Aorta (tissue), 5 donors: ENCODE data around the gene IFNA5. TPM values are rescaled to one million over a fixed set of nuclear protein-coding genes. Genes with fewer than 3 reads are reported as not detected.

Source experiments
- ATAC-seq: fragments of 200-7000 bp; cut with Tn5 transposase; one replicate; pipeline ENCODE4 v1.9.1; 2022; ENCODE audit warnings: moderate library complexity; ENCODE audit not compliant: low FRiP score
- DNase-seq, 2 donors: peaks; one replicate each; pipeline ENCODE4 v3.0.0-alpha.2; 2020
- H3K27ac ChIP-seq, 2 donors: one replicate each; pipeline ENCODE4 v1.5.1; 2013; ENCODE audit warnings: low read length in 2 of 2, mild to moderate bottlenecking in 2 of 2, moderate library complexity in 2 of 2, control low read depth in 1 of 2, inconsistent platforms in 1 of 2, low read depth in 1 of 2
- H3K27me3 ChIP-seq, 2 donors: one replicate each; pipeline ENCODE4 v1.6.1; 2013; ENCODE audit warnings: control low read depth in 1 of 2, low read length in 1 of 2, mild to moderate bottlenecking in 1 of 2, moderate library complexity in 1 of 2; ENCODE audit not compliant: insufficient read depth in 2 of 2, control insufficient read depth in 1 of 2
- H3K36me3 ChIP-seq, 2 donors: one replicate each; pipeline ENCODE4 v1.6.1; 2013; ENCODE audit warnings: control low read depth in 1 of 2, low read length in 1 of 2, mild to moderate bottlenecking in 1 of 2; ENCODE audit not compliant: insufficient read depth in 2 of 2, control insufficient read depth in 1 of 2
- H3K4me1 ChIP-seq, 2 donors: one replicate each; pipeline ENCODE4 v1.6.1; 2013; ENCODE audit warnings: low read length in 2 of 2, control low read depth in 1 of 2, mild to moderate bottlenecking in 1 of 2, moderate library complexity in 1 of 2; ENCODE audit not compliant: insufficient read depth in 2 of 2, control insufficient read depth in 1 of 2
- H3K4me3 ChIP-seq, 2 donors: one replicate each; pipeline ENCODE4 v1.5.1; 2013; ENCODE audit warnings: low read length in 2 of 2, control low read depth in 1 of 2, mild to moderate bottlenecking in 1 of 2
- H3K9me3 ChIP-seq: one replicate; pipeline ENCODE4 v1.6.1; 2013; ENCODE audit warnings: mild to moderate bottlenecking, low read length; ENCODE audit not compliant: control insufficient read depth
- WGBS, 2 donors: extraction: QIAGEN DNeasy Blood & Tissue Kit; methylation state at CpG; one replicate each; pipeline ENCODE4 v1.1.7; 2013; 5-methylcytosine and 5-hydroxymethylcytosine counted together
- intact Hi-C, 2 donors: fragments of 100-400 bp; cut with DNase I; formaldehyde crosslinking; loops; one replicate each; pipeline versions ENCODE4 v1.14.2 to v1.15.0; 2022
- long read RNA-seq, 2 donors: library from polyadenylated mRNA; unstranded; transcript quantifications; one replicate each; pipeline ENCODE4 v2.0.0, GENCODE V29; 2020 to 2021
- polyA plus RNA-seq, 2 donors: library from polyadenylated mRNA; stranded (reverse); fragments of 200-250 nt; gene quantifications; one replicate each; pipeline ENCODE4 v1.2.3, GENCODE V29; 2013
- total RNA-seq, 2 donors: library from RNA; stranded (reverse); fragmentation: NEBNext Ultra II Directional; extraction: Animal tissue kit (Norgen Biotek cat#: 25700); gene quantifications; one replicate each; pipeline ENCODE4 v1.2.1, GENCODE V29; 2021
- donor health status: healthy with polysubstance abuse.
- donor health status: Bipolar disorder and iron deficiency.
- donor health status: DM: no; HTN: no; CAD: no.
- donor health status: DM: no; HTN: no; CAD: no.
- donor health status: DM: yes; HTN: yes; CAD: no.

Gene IFNA5
- total RNA-seq (under 1 TPM; 0.39 to 0.84 TPM), polyA plus RNA-seq (under 1 TPM in 1 of 2 donors, not detected in 1; 0.20 TPM)
- long read RNA-seq, donor 1, result 0 reads
- long read RNA-seq, donor 2, result 0 reads

DNA sequence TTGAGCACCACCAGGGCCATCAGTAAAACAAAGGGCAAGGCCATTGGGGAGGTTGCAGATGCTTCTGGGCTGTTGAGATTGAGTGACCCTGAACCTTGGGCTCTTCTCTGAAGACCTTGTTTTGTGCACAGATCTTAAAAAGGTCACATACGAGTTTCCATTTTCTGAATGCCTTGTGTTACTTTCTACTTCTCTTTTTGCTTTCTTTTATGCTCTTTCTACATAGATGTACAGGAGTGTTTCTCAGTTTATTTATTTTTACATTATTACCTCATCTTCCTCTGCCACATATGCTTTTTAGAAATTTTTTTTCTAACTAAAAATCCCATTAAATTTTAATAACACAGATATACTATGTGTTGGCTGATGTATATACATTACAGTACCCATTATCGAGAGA lies at the start of gene IFNA5:
TSS of gene IFNA5 (minus strand) at position 101 of the 400 bp plus-strand sequence. CDS start at position 44, 57 bp downstream.
- no peaks in the 10 kb centered on the region for H3K36me3 ChIP-seq
- intact Hi-C loops, result no loop called here
- peaks cover 2% of the 10 kb centered on the region for H3K9me3 ChIP-seq
- no peaks in the 10 kb centered on the region for H3K27me3 ChIP-seq
- WGBS, 2 donors, result 84 to 89% methylated on average over 2 of the region's 2 CpGs
- no peaks in the 10 kb centered on the region for H3K4me1 ChIP-seq
- no peak within 1 kb of the TSS for H3K27ac ChIP-seq
- ATAC-seq, result no peak
- no peak within 1 kb of the TSS for H3K4me3 ChIP-seq
- no peak for DNase-seq

DNA sequence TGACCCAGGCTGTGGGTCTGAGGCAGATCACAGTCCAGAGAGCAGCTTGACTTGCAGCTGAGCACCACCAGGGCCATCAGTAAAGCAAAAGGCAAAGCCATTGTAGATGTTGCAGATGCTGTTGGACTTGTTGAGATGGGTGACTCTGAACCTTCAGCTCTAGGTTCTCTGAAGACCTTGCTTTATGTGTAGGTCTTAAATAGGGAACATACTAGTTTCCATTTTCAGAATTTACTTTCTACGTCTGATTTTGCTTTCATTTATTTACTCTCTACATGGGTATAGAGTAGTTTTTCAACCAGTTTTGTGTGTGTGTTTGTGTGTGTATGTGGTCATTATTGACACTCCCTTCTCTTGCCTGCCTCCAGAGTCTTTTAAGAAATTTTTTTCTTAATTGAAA lies 45.7 kb upstream of the IFNA5 start, which contains the start of gene IFNA6:
TSS of gene IFNA6 (minus strand) at position 101 of the 400 bp plus-strand sequence. CDS start at position 101, 0 bp downstream.
- ATAC-seq (no peak), DNase-seq (no peak)
- Histone ChIP-seq H3K9me3 (no peaks in the 10 kb centered on the region), H3K27ac (no peak within 1 kb of the TSS), H3K4me3 (no peak within 1 kb of the TSS), H3K27me3 (no peaks in the 10 kb centered on the region), H3K36me3 (no peaks in the 10 kb centered on the region), H3K4me1 (no peaks in the 10 kb centered on the region)
- WGBS, 2 donors, result 57 to 84% methylated on average over 1 of the region's 1 CpG
- intact Hi-C loops, result no loop called here

GRCh38 chr9:21348430-21348970 lies 43.4 kb upstream of the IFNA5 start:
- no peak for ATAC-seq
- intact Hi-C loops, result loop anchor here in 1 of 2 donors (5.0 kb wide), 1 partner anchor 44 kb away; no protein-coding TSS in a partner anchor
- H3K9me3 ChIP-seq, result no peaks in the 10 kb centered on the region
- H3K4me1 ChIP-seq, result no peaks in the 10 kb centered on the region
- H3K27ac ChIP-seq, result no peak overlapping the region
- no peak overlapping the region for H3K4me3 ChIP-seq
- H3K27me3 ChIP-seq, result no peaks in the 10 kb centered on the region
- DNase-seq, result no peak
- 69 to 77% methylated on average over 3 of the region's 3 CpGs for WGBS, 2 donors
- no peaks in the 10 kb centered on the region for H3K36me3 ChIP-seq

GRCh38 chr9:21340735-21341134 lies 35.6 kb upstream of the IFNA5 start:
- intact Hi-C loops, result no loop called here
- no peaks in the 10 kb centered on the region for H3K36me3 ChIP-seq
- no peaks in the 10 kb centered on the region for H3K4me1 ChIP-seq
- H3K27ac ChIP-seq, result no peak overlapping the region
- 85 to 86% methylated on average over 4 of the region's 4 CpGs for WGBS, 2 donors
- DNase-seq, result no peak
- H3K9me3 ChIP-seq, result no peaks in the 10 kb centered on the region
- no peaks in the 10 kb centered on the region for H3K27me3 ChIP-seq
- H3K4me3 ChIP-seq, result no peak overlapping the region
- no peak for ATAC-seq

GRCh38 chr9:21336457-21336856 lies 31.3 kb upstream of the IFNA5 start:
- no peaks in the 10 kb centered on the region for H3K27me3 ChIP-seq
- ATAC-seq, result no peak
- no peak overlapping the region for H3K4me3 ChIP-seq
- H3K36me3 ChIP-seq, result no peaks in the 10 kb centered on the region
- H3K27ac ChIP-seq, result no peak overlapping the region
- DNase-seq, result no peak
- H3K4me1 ChIP-seq, result peaks cover 6 to 16% of the 10 kb centered on the region in 2 donors
- no peaks in the 10 kb centered on the region for H3K9me3 ChIP-seq
- intact Hi-C loops, result no loop called here

DNA sequence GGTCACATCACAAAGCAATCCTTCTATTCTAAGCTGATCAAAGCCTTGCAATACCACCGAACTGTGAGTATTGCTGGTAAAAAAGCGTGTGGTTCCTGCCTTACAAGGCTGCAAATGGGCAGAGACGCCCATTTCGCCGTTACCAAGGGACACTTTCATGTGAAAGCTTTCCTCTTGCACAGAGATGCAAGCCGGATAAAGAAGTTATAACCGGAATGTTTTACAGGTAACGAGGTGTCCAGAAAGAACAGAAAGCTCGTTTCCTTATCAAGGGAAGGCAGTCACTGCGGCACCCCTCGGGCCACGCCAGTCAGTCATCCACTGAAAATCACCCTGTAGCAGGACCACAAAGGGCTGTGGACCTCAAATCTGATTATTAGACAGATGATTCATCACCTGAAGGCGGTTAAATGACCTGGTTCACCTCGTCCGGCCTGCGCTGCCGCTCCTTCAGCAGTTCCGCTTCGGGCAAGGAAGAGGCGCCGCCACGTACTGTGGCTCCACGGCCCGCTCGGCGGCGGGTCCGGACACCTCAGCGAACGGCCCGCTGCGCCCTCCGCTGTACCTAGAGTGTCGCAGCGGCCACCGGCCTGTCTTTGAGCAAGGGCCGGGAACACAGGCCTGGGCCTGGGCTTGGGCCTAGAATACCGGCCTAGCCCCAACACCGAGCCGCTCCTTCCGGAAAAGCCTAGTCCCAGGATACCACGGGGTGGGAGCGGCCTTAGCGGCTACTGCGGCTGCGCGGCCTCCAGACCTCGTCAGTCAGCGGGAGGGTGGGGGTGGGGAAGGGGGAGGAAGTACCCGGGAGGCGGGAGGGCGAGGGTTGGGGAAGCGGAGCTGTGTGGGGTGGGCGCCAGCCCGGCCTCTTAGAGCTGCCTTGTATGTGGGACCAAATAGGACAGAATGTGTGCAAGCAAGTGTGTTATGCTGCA lies 29.9 kb upstream of the IFNA5 start, which contains the start of gene KLHL9:
TSS of gene KLHL9 (minus strand) at position 704 of the 932 bp plus-strand sequence. CDS start at position 159, 545 bp downstream.
- peak within 1 kb of the TSS; percentile 83 to 98 for H3K4me3 ChIP-seq
- intact Hi-C loops, result loop anchor here (5.0 kb wide), 2 partner anchors 62 to 467 kb away; partner anchors contain the start of gene MTAP (in 2 of the 2)
- peak within 1 kb of the TSS; percentile 51 to 78 for H3K27ac ChIP-seq
- H3K36me3 ChIP-seq, result no peaks in the 10 kb centered on the region
- peaks cover 6 to 16% of the 10 kb centered on the region in 2 donors for H3K4me1 ChIP-seq
- WGBS, 2 donors, result 0% methylated on average over 55 of the region's 55 CpGs
- ATAC-seq, result peak; percentile 99
- peak; percentile 96 to 97 for DNase-seq
- no peaks in the 10 kb centered on the region for H3K9me3 ChIP-seq
- H3K27me3 ChIP-seq, result no peaks in the 10 kb centered on the region

DNA sequence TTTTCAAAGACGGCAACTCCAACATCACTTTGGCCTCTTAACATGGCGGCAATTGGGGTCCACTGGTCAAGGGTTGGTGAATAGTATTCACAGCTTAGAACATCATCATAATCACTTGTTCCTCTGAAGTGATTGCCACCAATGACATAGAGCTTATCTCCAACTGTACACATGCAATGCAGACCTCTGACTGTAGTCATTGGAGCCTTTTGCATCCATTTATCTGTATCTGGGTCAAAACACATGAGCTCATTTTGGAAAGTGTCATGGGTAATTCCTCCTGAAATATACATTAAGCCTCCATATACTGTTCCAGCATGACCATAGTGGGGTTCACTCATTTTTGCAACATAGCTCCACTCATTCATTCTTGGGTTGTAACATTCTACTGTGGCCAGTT lies 28.1 kb upstream of the IFNA5 start:
- intact Hi-C loops, result loop anchor here (5.0 kb wide), 2 partner anchors 64 to 469 kb away; partner anchors contain the start of gene MTAP (in 2 of the 2)
- 96% methylated on average over 2 of the region's 2 CpGs for WGBS, 2 donors
- DNase-seq, result no peak
- peaks cover 6 to 16% of the 10 kb centered on the region in 2 donors for H3K4me1 ChIP-seq
- peak overlapping the region in 1 of 2 donors; percentile 14 for H3K4me3 ChIP-seq
- H3K9me3 ChIP-seq, result no peaks in the 10 kb centered on the region
- no peaks in the 10 kb centered on the region for H3K36me3 ChIP-seq
- no peak overlapping the region for H3K27ac ChIP-seq
- ATAC-seq, result no peak
- no peaks in the 10 kb centered on the region for H3K27me3 ChIP-seq

DNA sequence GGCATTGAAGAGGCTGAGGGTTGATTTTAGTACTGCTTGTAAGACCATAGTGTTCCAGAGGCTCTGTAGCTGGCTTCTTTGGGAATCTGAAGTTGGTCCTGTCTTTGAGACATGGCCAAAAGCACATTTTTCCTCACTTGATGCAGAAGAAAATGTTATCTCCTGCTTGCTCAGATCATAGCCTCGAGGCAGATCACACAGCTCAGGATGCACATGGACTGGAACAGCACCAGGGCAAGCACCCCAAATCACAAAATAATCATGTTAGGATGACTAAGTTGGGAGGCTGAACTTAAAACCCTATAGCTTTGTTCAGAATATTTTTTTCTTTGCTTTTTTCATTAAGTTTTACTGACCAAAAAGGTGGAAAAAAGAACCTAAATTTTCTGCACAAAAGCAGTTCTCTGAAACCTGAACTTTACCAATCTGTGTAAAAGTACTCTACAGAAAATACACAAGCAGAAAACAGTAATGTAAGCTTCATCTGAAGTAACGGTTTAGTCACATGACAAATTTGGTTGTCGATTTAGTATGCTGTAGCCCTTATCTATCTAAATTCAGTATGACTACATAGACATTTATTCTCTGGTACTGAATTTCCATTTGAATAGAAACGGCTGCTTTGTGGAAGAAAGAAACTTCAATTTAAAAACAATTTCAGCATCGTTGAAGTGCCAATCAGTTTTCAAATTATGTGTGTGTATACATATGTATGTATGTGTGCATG lies 26.7 kb upstream of the IFNA5 start:
- Histone ChIP-seq H3K4me1 (peaks cover 6 to 16% of the 10 kb centered on the region in 2 donors), H3K4me3 (no peak overlapping the region), H3K27ac (no peak overlapping the region), H3K9me3 (no peaks in the 10 kb centered on the region), H3K36me3 (no peaks in the 10 kb centered on the region), H3K27me3 (no peaks in the 10 kb centered on the region)
- 23 to 27% methylated on average over 5 of the region's 5 CpGs for WGBS, 2 donors
- intact Hi-C loops, result loop anchor here (5.0 kb wide), 2 partner anchors 65 to 470 kb away; partner anchors contain the start of gene MTAP (in 2 of the 2)
- DNase-seq (no peak), ATAC-seq (no peak)
